Measurements from ENCODE around the gene SPATS2L.
A peak's percentile ranks its signal among the peaks of the same experiment; 100 is the strongest.

The SPATS2L gene

GRCh38 chr2:200306196-200306930 lies at the start of gene SPATS2L:
Gene SPATS2L, plus strand, starts transcription at chr2:200306693. Its CDS starts 82,552 bp downstream, at chr2:200389245.
- DNase-seq = peak in 55 of 56 donors; percentile 2 to 85 (median 67)

GRCh38 chr2:200257570-200257969 lies 48.9 kb upstream of the SPATS2L start:
- DNase-seq = no peak

- DNase-seq = no peak
These were observed 48.4 kb upstream of the SPATS2L start for GRCh38 chr2:200258081-200258480.

- DNase-seq = no peak
These were observed 47.5 kb upstream of the SPATS2L start for GRCh38 chr2:200258881-200259576.

- no peak for DNase-seq
These were observed 46.9 kb upstream of the SPATS2L start for GRCh38 chr2:200259577-200259957.

- DNase-seq = no peak
These were observed 44.4 kb upstream of the SPATS2L start for GRCh38 chr2:200262047-200262446.

- no peak for DNase-seq
These were observed 43.2 kb upstream of the SPATS2L start for GRCh38 chr2:200263279-200263678.

GRCh38 chr2:200264631-200265030 lies 41.9 kb upstream of the SPATS2L start:
- DNase-seq = no peak

- DNase-seq = no peak
These were observed 40.1 kb upstream of the SPATS2L start for GRCh38 chr2:200266406-200266805.

- DNase-seq = no peak
These were observed 39.1 kb upstream of the SPATS2L start for GRCh38 chr2:200267350-200267749.

GRCh38 chr2:200270732-200271131 lies 35.8 kb upstream of the SPATS2L start:
- DNase-seq = no peak

GRCh38 chr2:200272320-200272719 lies 34.2 kb upstream of the SPATS2L start:
- DNase-seq = no peak

- DNase-seq = peak in 17 of 56 donors; percentile 2 to 57 (median 8)
These were observed 32.1 kb upstream of the SPATS2L start for GRCh38 chr2:200274116-200275075.

GRCh38 chr2:200275295-200276013 lies 31.0 kb upstream of the SPATS2L start:
- DNase-seq = no peak

- no peak for DNase-seq
These were observed 30.0 kb upstream of the SPATS2L start for GRCh38 chr2:200276472-200276871.

GRCh38 chr2:200278694-200279316 lies 27.7 kb upstream of the SPATS2L start:
- DNase-seq = no peak

GRCh38 chr2:200279857-200280256 lies 26.6 kb upstream of the SPATS2L start:
- DNase-seq = no peak

GRCh38 chr2:200286578-200286977 lies 19.9 kb upstream of the SPATS2L start:
- no peak for DNase-seq

- DNase-seq = no peak
These were observed 17.6 kb upstream of the SPATS2L start for GRCh38 chr2:200288670-200289429.

- DNase-seq = no peak
These were observed 10.4 kb upstream of the SPATS2L start for GRCh38 chr2:200296118-200296517.

All from nucleus accumbens (tissue), 56 donors.